SK-MEL-5 (cell line): Measurements from ENCODE around the gene NCAM1. TPM values are rescaled to one million over a fixed set of nuclear protein-coding genes. Genes with fewer than 3 reads are reported as not detected.

ENCODE experiments used
- DNase-seq: peaks from one replicate; pipeline ENCODE4 v3.0.0-alpha.2; 2016; ENCODE audit warnings: low read depth, low spot score
- in situ Hi-C: cut with HindIII; loops from 2 replicates; pipeline ENCODE4 v1.10.0; 2016; ENCODE audit warnings: low sequenced_read_pairs, high pct_unique_total_duplicates, low pct_unique_long_range_greater_than_20kb
- total RNA-seq: library from RNA; depleted of rRNA; stranded (reverse); fragments of >200 nt; shearing (Covaris generic); gene quantifications from 2 replicates; pipeline ENCODE4 v1.2.3, GENCODE V29; 2014

NCAM1 gene
- total RNA-seq, 1 experiment from 2014 or later: not detected

- DNase-seq: no peak
- in situ Hi-C loops: no loop called here
Measured at GRCh38 chr11:112963368-112963955, 2.2 kb downstream of the NCAM1 start.

GRCh38 chr11:112965656-112966055 lies 4.4 kb downstream of the NCAM1 start:
- in situ Hi-C loops: no loop called here
- no peak for DNase-seq

DNA sequence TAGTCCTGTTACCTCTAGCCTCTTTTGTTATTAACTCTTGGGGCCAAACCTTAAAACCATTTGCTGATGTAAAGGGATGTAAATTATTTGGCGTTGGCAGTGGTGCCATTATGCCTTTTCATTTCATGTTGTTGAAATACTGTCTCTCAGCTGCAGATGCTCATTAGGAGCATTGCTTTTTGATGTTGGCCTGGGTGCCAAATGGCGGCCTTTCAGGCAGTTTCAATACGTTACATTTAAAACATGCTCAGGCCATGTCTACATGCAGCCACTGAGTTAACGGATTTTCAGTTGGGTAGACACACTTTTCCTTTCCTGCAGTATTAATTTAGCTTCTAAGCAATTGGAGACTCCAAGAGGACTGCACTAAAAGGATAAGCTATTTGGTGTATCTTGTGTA lies 5.3 kb downstream of the NCAM1 start:
- no peak for DNase-seq
- in situ Hi-C loops: no loop called here

DNA sequence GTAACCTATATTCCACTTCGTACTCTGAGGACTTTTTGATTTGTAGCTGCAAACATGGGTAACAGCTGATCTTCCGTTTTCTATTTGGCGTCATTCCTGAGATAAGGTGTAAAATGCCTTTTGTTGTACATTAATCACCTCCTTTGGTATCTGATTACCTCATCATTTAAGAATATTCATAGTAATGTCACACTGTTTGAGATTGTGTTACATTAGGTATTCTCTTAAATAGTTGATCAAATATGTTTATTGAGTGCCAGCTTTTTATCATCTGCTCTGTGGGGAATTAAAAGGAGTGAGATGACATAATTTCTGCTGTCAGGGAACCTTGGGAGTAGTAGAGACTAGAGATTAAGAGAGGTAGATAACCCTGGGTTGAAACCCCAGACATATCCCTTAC lies 5.9 kb downstream of the NCAM1 start:
- in situ Hi-C loops: no loop called here
- no peak for DNase-seq

- in situ Hi-C loops: no loop called here
Measured at GRCh38 chr11:112968941-112969713, 7.9 kb downstream of the NCAM1 start.

DNA sequence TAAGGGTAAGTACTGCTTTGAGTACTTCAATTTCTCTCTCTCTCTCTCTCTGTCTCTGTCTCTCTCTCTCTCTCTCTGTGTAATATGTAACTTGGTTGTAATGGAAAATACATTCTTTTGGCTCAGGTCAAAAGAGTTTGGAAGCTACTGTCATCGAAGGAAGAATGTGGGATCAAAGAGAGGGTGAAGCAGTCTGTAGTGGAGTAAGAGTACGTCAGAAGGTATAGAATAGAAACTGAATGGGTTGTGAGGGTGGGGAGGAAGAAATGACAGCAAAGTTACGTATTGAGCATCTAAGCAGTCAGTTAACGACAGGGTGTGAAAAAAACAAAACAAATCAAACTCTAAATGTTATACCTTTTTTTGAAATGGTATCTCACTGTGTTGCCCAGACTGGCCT lies 10.0 kb downstream of the NCAM1 start:
- in situ Hi-C loops: no loop called here
- no peak for DNase-seq

More at GRCh38 chr11:112968941-112969713, 7.9 kb downstream of the NCAM1 start:
- no peak for DNase-seq

DNA sequence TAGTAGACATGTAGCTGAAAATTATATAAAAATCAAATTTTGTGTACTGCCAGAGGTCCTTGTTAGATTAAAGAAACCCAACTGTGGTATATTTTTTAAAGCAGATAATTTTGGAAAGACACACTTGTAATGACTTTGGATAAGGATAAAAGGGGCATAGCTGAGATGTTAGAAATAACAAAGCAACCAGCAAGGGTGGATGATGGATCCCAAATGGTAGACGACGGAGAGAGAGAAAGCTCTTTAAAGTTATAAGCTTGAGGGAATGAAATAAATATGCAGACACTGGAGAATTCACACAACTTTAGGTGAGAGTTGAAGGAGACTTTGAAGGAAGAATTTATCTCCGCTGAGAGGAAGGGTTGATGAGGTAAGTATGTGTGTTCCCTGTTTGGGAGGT lies 10.6 kb downstream of the NCAM1 start:
- in situ Hi-C loops: no loop called here

GRCh38 chr11:112972399-112973145 lies 11.4 kb downstream of the NCAM1 start:
- DNase-seq: no peak
- in situ Hi-C loops: no loop called here

More for the DNA sequence above, 10.6 kb downstream of the NCAM1 start:
- DNase-seq: no peak

DNA sequence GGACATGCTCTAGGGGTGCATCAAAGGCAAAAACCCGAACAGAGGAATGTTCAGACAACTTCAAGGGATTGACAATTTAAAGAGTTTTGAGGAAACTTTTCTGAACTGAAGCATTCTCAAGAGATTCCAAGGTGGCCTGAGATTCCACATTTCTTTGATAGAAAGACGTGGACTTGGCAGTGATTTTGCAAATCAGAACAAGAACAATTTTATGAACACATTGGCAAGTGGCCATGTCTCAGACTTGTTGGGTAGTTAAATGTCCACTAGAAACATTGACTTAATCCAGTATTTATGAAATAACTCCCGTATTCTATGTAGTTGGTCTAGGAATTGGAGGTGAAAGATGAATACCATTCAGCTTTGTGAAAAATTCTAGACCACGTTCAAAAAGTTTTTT lies 13.8 kb downstream of the NCAM1 start:
- in situ Hi-C loops: no loop called here

DNA sequence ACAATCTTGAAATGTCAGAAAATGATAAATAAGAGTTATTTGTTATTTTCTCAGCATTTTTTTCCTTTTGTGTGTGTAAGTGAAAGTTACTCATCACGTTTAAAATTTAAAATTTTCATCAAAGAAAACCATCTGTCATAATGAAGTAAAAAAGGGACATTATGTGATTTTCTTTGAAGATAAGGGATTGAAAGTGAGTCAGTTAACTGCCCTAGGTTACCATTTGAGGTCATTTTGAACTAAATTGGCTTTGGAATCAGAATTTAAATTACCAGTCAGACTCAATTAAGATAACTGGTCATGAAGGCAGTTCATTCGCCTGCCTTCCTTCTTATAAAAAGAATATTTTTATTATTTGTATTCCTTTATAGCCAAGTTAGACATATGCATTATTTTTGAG lies 14.3 kb downstream of the NCAM1 start:
- DNase-seq: no peak
- in situ Hi-C loops: no loop called here

More for the DNA sequence above, 13.8 kb downstream of the NCAM1 start:
- DNase-seq: no peak

DNA sequence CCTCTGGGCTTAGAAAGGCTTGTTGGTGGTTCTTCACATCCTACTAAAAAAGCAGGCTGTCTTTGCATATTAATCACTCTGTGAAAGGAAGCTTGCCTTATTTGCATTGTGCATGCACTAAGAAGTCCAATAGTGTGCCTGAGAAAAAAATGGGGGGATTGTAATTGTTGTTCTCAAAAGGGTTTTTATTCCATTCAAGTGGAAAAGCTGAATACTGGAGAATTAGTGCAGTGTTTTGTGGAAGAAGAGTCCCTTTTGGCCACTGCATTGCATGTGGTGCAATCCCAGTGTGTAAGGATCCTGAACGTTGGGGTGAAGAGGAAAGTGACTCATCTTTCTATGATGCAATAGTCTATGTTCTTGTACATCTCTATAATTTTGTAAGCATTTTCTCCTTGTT lies 16.5 kb downstream of the NCAM1 start:
- no peak for DNase-seq
- in situ Hi-C loops: no loop called here

DNA sequence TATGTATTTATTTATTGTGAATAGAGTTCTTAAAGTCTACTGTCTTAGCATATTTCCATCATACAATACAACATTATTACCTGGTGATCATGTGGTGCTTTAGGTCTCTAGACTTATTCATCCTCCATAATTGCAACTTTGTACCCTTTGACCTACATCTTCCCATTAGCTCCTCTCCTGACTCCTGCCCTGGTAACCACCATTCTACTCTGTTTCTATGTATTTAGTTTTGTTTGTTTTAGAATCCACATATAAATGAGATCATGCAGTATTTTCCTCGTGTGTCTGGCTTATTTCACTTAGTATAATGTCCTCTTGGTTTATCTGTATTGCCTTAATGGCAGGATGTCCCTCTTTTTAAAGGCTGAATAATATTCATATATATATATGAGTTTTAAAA lies 22.7 kb downstream of the NCAM1 start:
- no peak for DNase-seq
- in situ Hi-C loops: no loop called here

GRCh38 chr11:112989198-112989597 lies 28.0 kb downstream of the NCAM1 start:
- DNase-seq: no peak
- in situ Hi-C loops: no loop called here

GRCh38 chr11:112993808-112994207 lies 32.6 kb downstream of the NCAM1 start:
- DNase-seq: no peak
- in situ Hi-C loops: no loop called here

DNA sequence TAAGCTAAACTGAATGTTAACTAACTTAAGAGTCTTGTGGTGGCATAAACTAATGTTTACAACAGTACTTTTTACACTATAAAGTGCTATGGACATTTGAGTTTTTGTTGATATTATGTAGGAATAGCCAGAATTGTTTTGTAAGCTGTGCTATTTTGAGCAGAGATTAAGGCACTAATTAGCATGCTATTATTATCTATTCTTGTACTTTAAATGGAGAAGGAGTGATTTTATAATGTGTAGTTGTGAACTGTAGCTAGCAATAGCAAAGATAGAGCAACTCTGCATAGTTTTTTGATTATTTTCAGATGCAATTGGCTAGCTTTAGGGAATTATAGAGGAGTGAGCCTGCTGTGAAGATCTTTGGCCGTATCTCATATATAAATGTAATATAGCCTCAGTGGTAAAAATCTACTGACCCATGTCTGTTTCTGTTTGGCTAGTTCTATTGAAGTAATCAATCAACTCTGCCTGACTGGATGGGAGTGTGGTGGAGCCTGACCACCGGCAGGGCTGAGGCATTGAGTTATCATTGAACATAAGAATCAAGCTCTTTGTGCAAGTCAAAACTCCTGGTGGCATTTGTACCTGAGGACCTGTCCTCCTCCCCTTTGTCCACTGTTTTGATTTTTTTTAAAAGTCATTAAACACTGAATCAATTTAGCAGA lies 34.3 kb downstream of the NCAM1 start:
- no peak for DNase-seq
- in situ Hi-C loops: no loop called here

- no peak for DNase-seq
- in situ Hi-C loops: no loop called here
Measured at GRCh38 chr11:112996994-112997393, 35.8 kb downstream of the NCAM1 start.

DNA sequence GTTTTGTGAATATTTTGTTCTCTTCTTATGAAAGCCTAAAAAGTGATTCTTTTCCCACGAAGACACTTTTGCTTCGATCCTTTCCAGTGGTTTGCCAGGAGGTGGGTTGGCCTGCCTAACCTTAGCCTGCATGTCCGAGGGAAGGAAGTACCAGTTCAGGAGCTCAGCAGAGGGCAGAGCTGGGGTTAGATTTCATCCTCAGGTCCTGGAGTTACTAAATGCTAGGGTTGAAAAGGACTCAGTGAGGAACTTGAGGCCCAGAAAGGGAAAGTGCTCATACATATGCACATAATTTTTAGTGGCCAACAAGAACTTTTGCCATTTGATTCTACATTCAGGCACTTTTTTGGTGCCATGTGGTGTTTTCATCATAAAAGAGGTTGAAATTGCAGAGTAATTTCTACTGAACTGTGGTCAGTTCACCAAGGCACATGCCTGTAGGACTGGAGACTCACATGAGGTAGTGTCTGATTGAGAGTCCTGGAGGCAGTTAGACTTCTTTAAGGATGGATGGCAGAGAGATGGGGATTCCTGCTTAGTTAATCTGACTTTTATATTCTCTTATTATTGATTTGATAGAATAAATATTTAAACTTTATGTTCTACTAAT lies 36.7 kb downstream of the NCAM1 start:
- DNase-seq: no peak
- in situ Hi-C loops: no loop called here

DNA sequence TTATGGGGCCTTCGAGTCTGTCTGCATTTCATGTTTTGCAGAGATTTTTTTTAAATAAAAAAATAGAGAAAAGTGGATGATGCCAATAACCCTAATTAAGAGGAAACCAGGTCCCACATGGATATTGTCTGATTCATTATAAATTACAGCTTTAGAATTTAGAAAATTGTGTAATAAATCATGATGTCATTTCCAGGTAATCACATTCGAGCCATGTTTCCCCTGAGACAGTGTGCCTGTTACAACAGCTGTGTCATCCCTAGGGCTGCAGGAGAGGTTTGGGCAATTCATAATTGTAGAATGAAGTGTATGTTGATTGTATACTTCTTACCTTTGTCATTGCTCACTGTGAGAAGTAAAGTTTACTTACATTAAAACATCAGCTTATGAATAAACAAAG lies 38.3 kb downstream of the NCAM1 start:
- DNase-seq: no peak
- in situ Hi-C loops: no loop called here
